ENCODE measurements around the gene SSX2IP.
A peak's percentile ranks its signal among the peaks of the same experiment; 100 is the strongest.
"Not testable (repeated sequence)": the region's sequence is repeated elsewhere in the genome, so short reads cannot be mapped to it uniquely, and the experiment has no call there.

SSX2IP gene

GRCh38 chr1:84613026-84613425, 77.2 kb downstream of the SSX2IP start:
- no peak for DNase-seq

- peak in 2 of 6 experiments; percentile 20 to 64 for DNase-seq
Observed at GRCh38 chr1:84611796-84612195, 78.5 kb downstream of the SSX2IP start.

- no peak for DNase-seq
Observed at GRCh38 chr1:84611091-84611490, 79.2 kb downstream of the SSX2IP start.

- DNase-seq = no peak
Observed at GRCh38 chr1:84606977-84607376, 83.3 kb downstream of the SSX2IP start.

GRCh38 chr1:84605157-84605556, 85.1 kb downstream of the SSX2IP start:
- DNase-seq = no peak

- DNase-seq = no peak
Observed at GRCh38 chr1:84603941-84604830, 86.1 kb downstream of the SSX2IP start.

- no peak for DNase-seq
Observed at GRCh38 chr1:84603223-84603622, 87.0 kb downstream of the SSX2IP start.

GRCh38 chr1:84600796-84601195, 89.5 kb downstream of the SSX2IP start:
- DNase-seq = no peak

- no peak for DNase-seq
Observed at GRCh38 chr1:84598846-84599741, 91.2 kb downstream of the SSX2IP start.

GRCh38 chr1:84598418-84598817, 91.8 kb downstream of the SSX2IP start:
- DNase-seq = no peak

GRCh38 chr1:84597011-84597410, 93.2 kb downstream of the SSX2IP start:
- DNase-seq = no peak

GRCh38 chr1:84594959-84595358, 95.3 kb downstream of the SSX2IP start:
- DNase-seq = not testable (repeated sequence)
